ENCODE results near the gene C12orf60. TPM values are rescaled to one million over a fixed set of nuclear protein-coding genes. Genes with fewer than 3 reads are reported as not detected.

The C12orf60 gene
- total RNA-seq, 1 donor from 2014 or later, result 2.0 TPM

- no peak overlapping the region for H3K4me3 ChIP-seq (ENCODE audit: insufficient read depth, low read depth, low read length)
- Mint-ChIP-seq H3K4me1 (ENCODE audit: low read depth, unreplicated experiment) (peaks cover 13% of the 10 kb centered on the region), H3K27me3 (ENCODE audit: low read depth, unreplicated experiment) (no peaks in the 10 kb centered on the region), H3K4me3 (ENCODE audit: unreplicated experiment) (no peak overlapping the region), H3K36me3 (ENCODE audit: low read depth, unreplicated experiment) (peaks cover 1% of the 10 kb centered on the region), H3K9me3 (ENCODE audit: unreplicated experiment) (no peaks in the 10 kb centered on the region), H3K27ac (ENCODE audit: unreplicated experiment) (peak overlapping the region; percentile 15)
- TF ChIP-seq CTCF (IDR thresholded peaks at IDR 0.05; ENCODE audit: insufficient read depth, low read depth, low read length), result no peak
- TF ChIP-seq EZH2 (IDR thresholded peaks at IDR 0.05; ENCODE audit: insufficient read depth, low read length), result no peak
- DNase-seq (ENCODE audit: low read depth) (peak; percentile 95), FAIRE-seq (no peak)
- H4K20me1 ChIP-seq (ENCODE audit: insufficient read depth, low read length), result no peaks in the 10 kb centered on the region
- H3K27ac ChIP-seq (ENCODE audit: low read depth, low read length), result peak overlapping the region; percentile 41
- peak overlapping the region; percentile 19 for H3K4me2 ChIP-seq (ENCODE audit: low read length)
- H3K36me3 ChIP-seq (ENCODE audit: insufficient read depth, low read length), result no peaks in the 10 kb centered on the region
- peak overlapping the region; percentile 38 for H2AFZ ChIP-seq (ENCODE audit: low read depth, low read length)
- no peaks in the 10 kb centered on the region for H3K9me3 ChIP-seq (ENCODE audit: insufficient read depth, low read depth, low read length)
- no peaks in the 10 kb centered on the region for H3K79me2 ChIP-seq (ENCODE audit: insufficient read depth, low read length)
- peaks cover 10% of the 10 kb centered on the region for H3K4me1 ChIP-seq (ENCODE audit: insufficient read depth, low read length)
- H3K27me3 ChIP-seq (ENCODE audit: insufficient read depth, low read length), result no peaks in the 10 kb centered on the region
- peak overlapping the region; percentile 15 for H3K9ac ChIP-seq (ENCODE audit: low read length)
Measured at GRCh38 chr12:14849661-14850060, 46.2 kb downstream of the C12orf60 start.

GRCh38 chr12:14850929-14851663, 47.6 kb downstream of the C12orf60 start:
- Histone ChIP-seq H2AFZ (ENCODE audit: low read depth, low read length) (no peak overlapping the region), H3K9me3 (ENCODE audit: insufficient read depth, low read depth, low read length) (no peaks in the 10 kb centered on the region), H3K4me2 (ENCODE audit: low read length) (no peak overlapping the region), H3K36me3 (ENCODE audit: insufficient read depth, low read length) (no peaks in the 10 kb centered on the region), H3K27me3 (ENCODE audit: insufficient read depth, low read length) (no peaks in the 10 kb centered on the region), H4K20me1 (ENCODE audit: insufficient read depth, low read length) (no peaks in the 10 kb centered on the region), H3K79me2 (ENCODE audit: insufficient read depth, low read length) (no peaks in the 10 kb centered on the region), H3K4me1 (ENCODE audit: insufficient read depth, low read length) (peaks cover 10% of the 10 kb centered on the region), H3K4me3 (ENCODE audit: insufficient read depth, low read depth, low read length) (no peak overlapping the region), H3K27ac (ENCODE audit: low read depth, low read length) (no peak overlapping the region), H3K9ac (ENCODE audit: low read length) (no peak overlapping the region)
- Mint-ChIP-seq H3K4me3 (ENCODE audit: unreplicated experiment) (no peak overlapping the region), H3K4me1 (ENCODE audit: low read depth, unreplicated experiment) (peaks cover 13% of the 10 kb centered on the region), H3K36me3 (ENCODE audit: low read depth, unreplicated experiment) (peaks cover 1% of the 10 kb centered on the region), H3K27me3 (ENCODE audit: low read depth, unreplicated experiment) (no peaks in the 10 kb centered on the region), H3K27ac (ENCODE audit: unreplicated experiment) (no peak overlapping the region), H3K9me3 (ENCODE audit: unreplicated experiment) (no peaks in the 10 kb centered on the region)
- FAIRE-seq (no peak), DNase-seq (ENCODE audit: low read depth) (no peak)
- no peak for TF ChIP-seq EZH2 (IDR thresholded peaks at IDR 0.05; ENCODE audit: insufficient read depth, low read length)
- no peak for TF ChIP-seq CTCF (IDR thresholded peaks at IDR 0.05; ENCODE audit: insufficient read depth, low read depth, low read length)

- no peaks in the 10 kb centered on the region for H3K79me2 ChIP-seq (ENCODE audit: insufficient read depth, low read length)
- H3K27ac ChIP-seq (ENCODE audit: low read depth, low read length), result no peak overlapping the region
- Mint-ChIP-seq H3K27ac (ENCODE audit: unreplicated experiment) (no peak overlapping the region), H3K36me3 (ENCODE audit: low read depth, unreplicated experiment) (no peaks in the 10 kb centered on the region), H3K4me1 (ENCODE audit: low read depth, unreplicated experiment) (peaks cover 13% of the 10 kb centered on the region), H3K9me3 (ENCODE audit: unreplicated experiment) (peaks cover 6% of the 10 kb centered on the region), H3K27me3 (ENCODE audit: low read depth, unreplicated experiment) (no peaks in the 10 kb centered on the region), H3K4me3 (ENCODE audit: unreplicated experiment) (no peak overlapping the region)
- no peaks in the 10 kb centered on the region for H3K36me3 ChIP-seq (ENCODE audit: insufficient read depth, low read length)
- FAIRE-seq (no peak), DNase-seq (ENCODE audit: low read depth) (no peak)
- no peaks in the 10 kb centered on the region for H3K4me1 ChIP-seq (ENCODE audit: insufficient read depth, low read length)
- H3K27me3 ChIP-seq (ENCODE audit: insufficient read depth, low read length), result no peaks in the 10 kb centered on the region
- no peak overlapping the region for H3K4me3 ChIP-seq (ENCODE audit: insufficient read depth, low read depth, low read length)
- no peak overlapping the region for H2AFZ ChIP-seq (ENCODE audit: low read depth, low read length)
- H4K20me1 ChIP-seq (ENCODE audit: insufficient read depth, low read length), result no peaks in the 10 kb centered on the region
- H3K9me3 ChIP-seq (ENCODE audit: insufficient read depth, low read depth, low read length), result no peaks in the 10 kb centered on the region
- H3K9ac ChIP-seq (ENCODE audit: low read length), result no peak overlapping the region
- TF ChIP-seq CTCF (IDR thresholded peaks at IDR 0.05; ENCODE audit: insufficient read depth, low read depth, low read length) (no peak), EZH2 (IDR thresholded peaks at IDR 0.05; ENCODE audit: insufficient read depth, low read length) (no peak)
- H3K4me2 ChIP-seq (ENCODE audit: low read length), result no peak overlapping the region
Measured at GRCh38 chr12:14852880-14853279, 49.4 kb downstream of the C12orf60 start.

Measured in astrocyte (in vitro differentiated cells and primary cell).